Epithelial cell of proximal tubule (primary cell): ENCODE data around the gene PCDHGC3. TPM values are rescaled to one million over a fixed set of nuclear protein-coding genes. Genes with fewer than 3 reads are reported as not detected.
A peak's percentile ranks its signal among the peaks of the same experiment; 100 is the strongest.

ENCODE experiments used
- DNase-seq: peaks from one replicate; pipeline ENCODE4 v3.0.0-alpha.2; 2011; ENCODE audit warnings: low read depth
- H3K4me3 ChIP-seq: 2 replicates; pipeline ENCODE4 v1.5.1; 2011; ENCODE audit warnings: low read depth, mild to moderate bottlenecking, low read length
- total RNA-seq: library from RNA; depleted of rRNA; stranded (reverse); fragments of >200 nt; gene quantifications from 2 replicates; pipeline ENCODE4 v1.2.3, GENCODE V29; 2015
- TF ChIP-seq, protein P1 (sequence below): conservative IDR thresholded peaks from 2 replicates; pipeline ENCODE4 v1.5.1; 2012; ENCODE audit warnings: low read depth, mild to moderate bottlenecking, low read length

The PCDHGC3 gene
- total RNA-seq, 1 donor from 2014 or later, result 23.2 TPM

DNA sequence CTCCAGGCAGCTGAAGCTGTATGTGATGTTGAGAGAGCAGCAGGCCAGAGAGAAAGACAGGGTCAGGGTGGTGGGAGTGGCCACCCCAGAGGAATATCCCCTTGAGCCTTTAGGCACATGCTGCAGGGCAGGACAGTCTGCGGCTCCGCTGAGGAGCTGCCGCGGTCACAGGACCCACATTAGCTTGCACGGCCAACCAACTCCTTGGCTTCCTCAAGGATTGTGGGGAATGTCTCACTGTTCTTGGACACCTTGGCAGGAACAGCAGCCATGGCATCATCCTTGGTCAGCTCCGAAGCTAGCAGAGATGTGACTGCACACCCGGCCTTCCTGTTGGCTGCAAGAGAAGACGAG, 40.9 kb downstream of the PCDHGC3 start:
- no peak for DNase-seq
- TF ChIP-seq, protein P1, sequence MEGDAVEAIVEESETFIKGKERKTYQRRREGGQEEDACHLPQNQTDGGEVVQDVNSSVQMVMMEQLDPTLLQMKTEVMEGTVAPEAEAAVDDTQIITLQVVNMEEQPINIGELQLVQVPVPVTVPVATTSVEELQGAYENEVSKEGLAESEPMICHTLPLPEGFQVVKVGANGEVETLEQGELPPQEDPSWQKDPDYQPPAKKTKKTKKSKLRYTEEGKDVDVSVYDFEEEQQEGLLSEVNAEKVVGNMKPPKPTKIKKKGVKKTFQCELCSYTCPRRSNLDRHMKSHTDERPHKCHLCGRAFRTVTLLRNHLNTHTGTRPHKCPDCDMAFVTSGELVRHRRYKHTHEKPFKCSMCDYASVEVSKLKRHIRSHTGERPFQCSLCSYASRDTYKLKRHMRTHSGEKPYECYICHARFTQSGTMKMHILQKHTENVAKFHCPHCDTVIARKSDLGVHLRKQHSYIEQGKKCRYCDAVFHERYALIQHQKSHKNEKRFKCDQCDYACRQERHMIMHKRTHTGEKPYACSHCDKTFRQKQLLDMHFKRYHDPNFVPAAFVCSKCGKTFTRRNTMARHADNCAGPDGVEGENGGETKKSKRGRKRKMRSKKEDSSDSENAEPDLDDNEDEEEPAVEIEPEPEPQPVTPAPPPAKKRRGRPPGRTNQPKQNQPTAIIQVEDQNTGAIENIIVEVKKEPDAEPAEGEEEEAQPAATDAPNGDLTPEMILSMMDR, result no peak
- H3K4me3 ChIP-seq, result no peak overlapping the region

DNA sequence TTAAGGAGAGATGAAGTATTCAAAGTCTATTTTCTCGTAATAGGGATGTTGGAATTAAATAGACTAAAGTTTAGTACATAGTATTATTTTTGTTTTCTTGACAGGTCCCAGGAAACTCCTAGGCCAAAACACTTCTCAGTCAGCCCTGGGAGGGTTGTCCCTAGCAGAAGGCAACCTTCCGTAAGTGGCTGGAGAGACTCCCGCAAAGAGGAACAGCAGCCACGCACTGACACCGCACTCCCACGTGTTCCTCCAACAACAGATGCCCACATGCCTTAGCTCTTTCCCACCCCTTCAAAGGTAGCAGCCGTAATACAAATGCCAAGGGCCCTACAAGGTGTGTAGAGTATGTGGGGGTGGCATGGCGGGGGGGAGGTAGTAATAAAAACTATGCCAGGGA, 41.5 kb downstream of the PCDHGC3 start:
- H3K4me3 ChIP-seq, result no peak overlapping the region
- DNase-seq, result no peak
- TF ChIP-seq, protein P1, result no peak

DNA sequence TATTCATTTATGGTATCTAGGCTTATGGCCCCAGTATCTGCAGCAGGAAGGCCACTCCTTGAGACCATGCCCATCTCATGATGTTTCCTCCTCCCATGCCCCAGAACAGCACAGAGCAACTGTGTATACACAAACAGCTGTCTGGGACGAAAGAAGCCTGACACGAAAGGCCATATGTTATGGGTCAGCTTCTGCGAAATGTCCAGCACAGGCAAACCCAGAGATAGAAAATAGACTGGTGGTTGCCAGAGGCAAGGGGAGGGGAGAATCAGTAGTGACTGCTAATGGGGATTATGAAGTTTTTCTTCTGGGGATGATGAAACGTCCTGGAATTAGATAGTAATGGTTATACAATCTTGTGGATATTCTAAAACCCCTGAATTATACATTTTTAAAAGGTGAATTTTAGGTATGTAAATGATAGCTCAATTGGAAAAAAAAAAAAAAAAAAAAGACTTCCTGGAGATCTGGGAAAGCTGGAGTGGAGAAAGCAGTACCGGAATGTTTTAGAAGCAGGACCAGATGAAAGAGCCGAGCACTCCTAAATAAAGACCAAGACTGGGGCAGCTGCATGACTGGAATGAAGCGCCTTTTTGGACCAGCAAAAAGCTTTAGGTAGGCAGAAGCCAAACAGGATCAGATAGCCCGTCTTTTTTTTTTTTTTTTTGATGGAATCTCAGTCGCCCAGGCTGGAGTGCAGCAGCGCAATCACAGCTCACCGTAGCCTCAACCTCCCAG, 42.3 kb downstream of the PCDHGC3 start:
- TF ChIP-seq, protein P1, result no peak
- H3K4me3 ChIP-seq, result no peak overlapping the region
- DNase-seq, result no peak

DNA sequence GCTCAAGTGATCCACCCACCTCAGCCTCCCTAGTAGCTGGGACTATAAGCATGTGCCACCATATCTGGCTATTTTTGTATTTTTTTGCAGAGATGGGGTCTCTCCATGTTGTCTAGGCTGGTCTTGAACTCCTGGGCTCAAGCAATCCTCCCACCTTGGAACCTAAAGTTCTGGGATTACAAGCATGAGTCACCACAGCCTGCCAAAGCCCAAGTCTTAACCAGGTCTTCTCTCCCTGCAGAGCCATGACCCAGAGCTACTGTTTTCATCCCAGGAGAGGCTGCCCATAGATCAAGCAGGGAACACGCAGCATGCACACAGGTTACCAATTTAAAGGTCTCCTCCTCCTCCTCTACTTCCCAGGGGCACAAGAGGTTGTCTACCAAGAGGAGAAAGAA, 42.9 kb downstream of the PCDHGC3 start:
- no peak for DNase-seq
- no peak overlapping the region for H3K4me3 ChIP-seq
- TF ChIP-seq, protein P1, result no peak

DNA sequence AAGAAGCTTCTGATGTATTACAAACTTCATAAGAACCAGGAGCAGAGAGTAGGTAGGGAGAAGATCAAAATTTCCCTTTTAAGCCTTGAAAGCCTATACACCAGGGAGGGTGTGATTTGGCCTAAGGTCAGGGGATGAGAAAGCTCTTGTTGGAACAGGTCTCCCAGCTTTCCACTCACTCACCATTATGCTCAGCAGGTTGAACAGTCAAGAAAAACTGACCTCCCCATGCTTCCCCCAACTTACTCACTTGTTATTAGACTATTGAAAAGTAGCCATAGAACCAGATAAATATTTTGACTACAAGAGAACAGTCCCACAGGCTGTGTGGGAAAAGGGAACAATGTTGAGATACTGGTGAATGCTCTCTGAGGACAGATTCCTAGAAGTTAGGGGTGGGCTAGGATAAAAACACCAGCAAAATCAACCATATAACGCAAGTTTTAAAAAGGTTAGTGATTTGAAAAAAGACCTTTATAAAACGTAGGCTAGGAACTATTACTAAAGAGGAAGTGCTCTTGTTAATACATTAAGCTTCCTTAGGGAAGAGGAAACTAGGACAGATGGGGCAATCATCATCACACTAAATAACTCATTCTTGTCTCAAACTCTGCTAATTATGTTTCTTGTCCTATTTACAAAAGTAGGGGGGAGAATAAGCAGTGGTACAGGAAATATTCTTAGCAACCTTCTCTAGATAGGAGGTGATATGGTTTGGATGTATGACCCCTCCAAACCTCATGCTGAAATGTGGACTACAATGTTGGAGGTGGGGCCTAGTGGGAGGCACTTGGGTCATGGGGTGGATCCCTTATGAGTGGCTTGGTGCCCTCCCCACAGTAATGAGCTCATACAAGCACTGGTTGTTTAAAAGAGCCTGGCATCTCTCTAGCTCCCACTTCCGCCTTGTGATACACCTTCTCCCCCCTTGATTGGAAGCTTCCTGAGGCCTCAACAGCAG, 44.1 kb downstream of the PCDHGC3 start:
- no peak overlapping the region for H3K4me3 ChIP-seq
- DNase-seq, result no peak
- TF ChIP-seq, protein P1, result no peak

DNA sequence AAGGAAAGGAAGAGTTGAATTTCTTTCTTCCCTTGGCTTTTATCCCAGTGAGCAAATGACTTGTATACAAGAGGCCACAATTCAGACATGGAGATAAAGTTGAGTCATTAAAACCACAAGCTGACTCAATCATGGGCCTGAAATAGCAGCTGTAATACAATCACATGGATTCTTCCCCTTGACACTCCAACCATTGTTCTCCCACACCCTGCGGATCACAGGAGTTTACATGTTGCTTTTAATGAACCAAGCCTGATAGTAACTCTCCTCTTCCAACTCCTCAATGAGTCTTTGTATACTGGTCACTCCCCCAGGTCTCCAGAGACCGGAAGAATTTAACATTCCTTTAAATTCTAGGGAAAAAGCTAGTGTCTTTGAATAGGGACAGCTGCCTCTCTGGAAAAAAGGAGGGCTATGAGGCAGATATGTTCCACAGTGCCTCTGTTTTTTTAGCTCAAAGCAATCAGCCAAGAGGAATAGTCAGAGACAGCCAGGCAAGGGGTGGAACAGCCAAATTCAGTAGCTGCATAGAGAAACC, 45.5 kb downstream of the PCDHGC3 start:
- H3K4me3 ChIP-seq, result no peak overlapping the region
- peak; percentile 98 for DNase-seq
- TF ChIP-seq, protein P1, result no peak
